DND-41 (cell line): ENCODE results near the gene ZFYVE1.

Experiments used
- EZH2 ChIP-seq: IDR thresholded peaks from 3 replicates; pipeline ENCODE4 v1.6.1; 2012; ENCODE audit warnings: borderline replicate concordance, low read depth, mild to moderate bottlenecking, moderate library complexity, low read length, inconsistent platforms; ENCODE audit not compliant: severe bottlenecking
- TF ChIP-seq, protein P1 (sequence below): IDR thresholded peaks from 2 replicates; pipeline ENCODE4 v1.5.1; 2012; ENCODE audit warnings: borderline replicate concordance, low read length, moderate library complexity, mild to moderate bottlenecking; ENCODE audit not compliant: poor library complexity, severe bottlenecking; ENCODE audit errors: extremely low read depth

DNA sequence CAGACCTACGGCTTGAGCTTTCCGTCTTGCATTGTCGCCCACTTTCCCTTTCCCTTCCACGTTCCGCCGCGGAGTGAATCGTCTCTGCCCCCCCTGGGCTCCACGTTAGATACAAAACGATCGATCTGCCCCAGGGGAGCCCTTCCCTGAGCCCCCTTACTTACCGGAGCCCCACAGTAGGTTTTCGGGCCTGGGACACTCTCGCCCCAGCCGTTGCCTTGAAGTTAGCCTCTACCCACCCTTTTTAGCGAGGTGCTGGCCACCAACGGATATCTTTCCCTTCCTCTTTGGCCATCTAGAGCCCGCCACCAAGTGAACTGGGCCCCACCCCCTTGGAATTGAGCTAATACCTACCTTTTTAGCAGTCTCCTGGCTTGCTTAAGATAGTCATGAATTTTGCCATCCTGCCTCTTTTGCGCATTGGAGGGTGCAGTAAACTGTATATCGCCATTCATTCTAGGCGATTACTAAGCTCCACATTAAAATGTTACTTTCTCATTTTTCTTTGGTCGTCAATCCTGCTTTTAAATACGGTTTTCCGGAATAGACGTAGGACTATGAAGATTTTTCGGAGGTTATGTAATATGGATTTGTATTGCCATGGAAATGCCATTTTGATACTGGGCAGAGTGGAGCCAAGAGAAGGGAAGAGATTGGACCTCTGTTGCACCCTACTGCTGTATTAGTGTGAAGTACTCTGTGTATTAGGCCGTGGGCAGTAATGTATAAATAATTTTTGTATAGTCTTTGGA is 32.2 kb upstream of the ZFYVE1 start:
- TF ChIP-seq, protein P1, sequence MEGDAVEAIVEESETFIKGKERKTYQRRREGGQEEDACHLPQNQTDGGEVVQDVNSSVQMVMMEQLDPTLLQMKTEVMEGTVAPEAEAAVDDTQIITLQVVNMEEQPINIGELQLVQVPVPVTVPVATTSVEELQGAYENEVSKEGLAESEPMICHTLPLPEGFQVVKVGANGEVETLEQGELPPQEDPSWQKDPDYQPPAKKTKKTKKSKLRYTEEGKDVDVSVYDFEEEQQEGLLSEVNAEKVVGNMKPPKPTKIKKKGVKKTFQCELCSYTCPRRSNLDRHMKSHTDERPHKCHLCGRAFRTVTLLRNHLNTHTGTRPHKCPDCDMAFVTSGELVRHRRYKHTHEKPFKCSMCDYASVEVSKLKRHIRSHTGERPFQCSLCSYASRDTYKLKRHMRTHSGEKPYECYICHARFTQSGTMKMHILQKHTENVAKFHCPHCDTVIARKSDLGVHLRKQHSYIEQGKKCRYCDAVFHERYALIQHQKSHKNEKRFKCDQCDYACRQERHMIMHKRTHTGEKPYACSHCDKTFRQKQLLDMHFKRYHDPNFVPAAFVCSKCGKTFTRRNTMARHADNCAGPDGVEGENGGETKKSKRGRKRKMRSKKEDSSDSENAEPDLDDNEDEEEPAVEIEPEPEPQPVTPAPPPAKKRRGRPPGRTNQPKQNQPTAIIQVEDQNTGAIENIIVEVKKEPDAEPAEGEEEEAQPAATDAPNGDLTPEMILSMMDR, result no peak
- TF ChIP-seq EZH2, result no peak
